Effector CD4-positive, alpha-beta T cell (primary cell): ENCODE results near the gene IGF2R.

ENCODE experiments used
- DNase-seq: peaks from one replicate; pipeline ENCODE4 v3.0.0-alpha.2; 2020

The IGF2R gene

DNA sequence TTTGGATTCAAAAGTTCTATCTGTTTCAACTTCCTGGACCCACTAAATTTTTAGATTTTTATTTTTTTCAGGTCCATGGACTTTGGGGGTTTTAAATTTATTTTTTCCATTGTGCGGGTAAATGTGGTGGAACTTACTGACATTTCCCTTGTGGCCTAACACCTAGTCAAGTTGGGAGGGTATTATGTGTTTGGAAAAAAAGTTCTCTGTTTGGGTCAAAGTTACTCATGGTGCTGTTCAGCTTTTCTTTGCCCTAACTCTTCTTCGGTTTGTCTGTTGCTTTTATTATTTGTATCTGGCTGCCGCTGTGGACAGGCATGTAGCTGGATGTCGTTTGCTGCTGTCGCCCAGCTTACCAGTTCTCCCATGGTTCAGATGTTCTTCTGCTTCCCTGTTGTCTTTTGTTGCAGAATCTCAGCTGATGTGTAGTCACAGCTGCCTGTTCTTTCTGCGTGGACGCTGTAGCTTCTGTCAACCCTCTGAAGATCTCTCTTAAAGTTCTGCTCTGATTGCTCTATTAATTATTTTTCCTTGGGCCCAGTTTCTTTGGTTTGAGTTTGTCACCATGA is 7.9 kb downstream of the IGF2R start:
- no peak for DNase-seq

DNA sequence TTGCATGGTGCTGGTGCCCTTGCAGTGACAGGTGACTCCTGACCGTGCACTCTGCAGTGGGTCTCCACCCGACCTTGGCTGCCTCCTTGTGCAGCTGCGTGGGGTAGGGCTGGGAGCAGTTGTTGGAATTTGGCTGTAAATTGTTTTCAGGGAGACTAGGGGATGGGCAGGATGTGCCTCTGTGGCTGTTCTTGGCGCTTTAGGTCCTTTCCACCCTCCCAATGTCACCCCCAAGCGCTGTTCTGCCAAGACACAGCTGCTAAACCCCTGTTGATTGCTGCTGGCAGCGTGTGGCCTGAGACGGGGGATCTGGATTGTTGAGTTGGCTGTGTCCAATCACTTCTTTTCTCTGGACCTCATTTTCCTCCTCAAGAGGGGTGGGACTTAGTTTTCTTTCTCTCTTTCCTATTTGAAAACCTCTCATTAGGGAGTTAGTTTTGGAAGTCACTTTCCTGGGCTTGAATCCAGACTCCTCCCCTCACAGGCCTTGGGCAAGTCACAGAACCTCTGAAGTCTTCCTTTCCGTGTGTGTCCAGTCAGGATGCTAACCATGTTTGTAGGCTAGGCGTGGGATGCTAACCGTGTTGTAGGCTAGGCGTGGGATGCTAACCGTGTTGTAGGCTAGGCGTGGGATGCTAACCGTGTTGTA is 8.5 kb downstream of the IGF2R start:
- no peak for DNase-seq

GRCh38 chr6:159977904-159978268 is 9.0 kb downstream of the IGF2R start:
- DNase-seq: no peak

DNA sequence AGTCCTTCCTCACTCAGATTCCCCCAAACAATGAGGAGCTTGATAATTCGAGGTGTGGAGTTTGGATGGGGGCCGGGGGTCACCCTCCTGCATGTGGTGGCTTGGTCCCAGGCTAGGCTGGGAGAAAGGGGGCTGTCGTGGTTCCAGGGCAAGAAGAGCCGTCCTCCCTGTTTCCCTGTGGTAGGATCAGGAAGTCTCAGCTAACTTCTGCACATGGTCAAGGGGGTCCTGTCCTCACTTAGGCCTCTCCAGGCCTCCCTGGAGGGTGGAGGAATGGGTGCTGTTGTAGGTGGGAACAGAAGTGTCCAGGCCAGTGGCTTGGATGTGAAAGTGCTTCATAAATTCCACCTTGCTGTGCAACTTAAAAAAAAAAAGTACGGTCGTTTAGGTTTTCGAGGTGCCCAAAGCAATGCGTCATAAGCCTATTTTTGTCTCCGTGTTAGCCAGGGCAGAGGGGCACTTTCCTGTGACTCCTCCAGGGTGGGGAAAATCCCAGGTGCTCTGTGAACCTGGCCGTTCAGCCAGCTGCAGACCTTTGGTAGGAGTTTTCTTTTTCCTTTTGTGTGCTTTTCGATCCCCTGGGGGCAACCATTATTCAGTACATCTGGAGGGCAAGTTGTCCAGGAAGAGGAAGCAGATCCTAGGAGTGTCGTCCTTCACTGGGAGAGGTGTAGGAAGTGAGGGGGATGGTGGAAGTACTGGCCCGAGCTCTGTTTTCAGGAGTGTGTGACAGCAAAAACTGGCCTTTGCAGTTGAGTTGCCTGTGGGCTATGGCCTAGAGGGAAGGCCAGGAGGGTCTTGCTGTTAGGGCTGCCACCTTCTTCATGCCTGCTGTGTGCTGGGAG is 9.6 kb downstream of the IGF2R start:
- DNase-seq: no peak

- DNase-seq: peak; percentile 26
These were observed 10.4 kb downstream of the IGF2R start for GRCh38 chr6:159979136-159979874.

DNA sequence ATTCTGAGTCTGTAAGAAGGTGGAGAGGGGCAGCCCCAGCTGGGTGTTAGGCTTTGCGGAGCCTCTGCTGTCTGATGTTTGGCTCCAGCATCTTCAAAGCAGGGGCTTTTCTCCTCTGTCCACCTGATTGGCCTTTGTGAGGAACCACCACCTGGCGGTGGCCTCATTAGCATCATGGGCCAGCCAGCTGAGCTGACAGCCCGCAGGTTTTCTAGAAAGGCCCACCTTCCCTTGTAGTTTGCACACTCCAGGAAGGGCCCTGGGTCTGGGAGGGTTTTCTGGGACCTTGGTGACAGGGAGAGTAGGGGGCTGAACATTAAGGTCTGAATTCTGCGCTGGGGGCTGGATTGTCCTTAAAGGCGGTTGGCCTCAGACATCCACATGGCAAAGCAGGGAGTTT is 11.6 kb downstream of the IGF2R start:
- no peak for DNase-seq

GRCh38 chr6:159981071-159981402 is 12.2 kb downstream of the IGF2R start:
- no peak for DNase-seq

GRCh38 chr6:159981403-159982245 is 12.7 kb downstream of the IGF2R start:
- DNase-seq: peak; percentile 34

GRCh38 chr6:159982731-159983506 is 14.0 kb downstream of the IGF2R start:
- no peak for DNase-seq

DNA sequence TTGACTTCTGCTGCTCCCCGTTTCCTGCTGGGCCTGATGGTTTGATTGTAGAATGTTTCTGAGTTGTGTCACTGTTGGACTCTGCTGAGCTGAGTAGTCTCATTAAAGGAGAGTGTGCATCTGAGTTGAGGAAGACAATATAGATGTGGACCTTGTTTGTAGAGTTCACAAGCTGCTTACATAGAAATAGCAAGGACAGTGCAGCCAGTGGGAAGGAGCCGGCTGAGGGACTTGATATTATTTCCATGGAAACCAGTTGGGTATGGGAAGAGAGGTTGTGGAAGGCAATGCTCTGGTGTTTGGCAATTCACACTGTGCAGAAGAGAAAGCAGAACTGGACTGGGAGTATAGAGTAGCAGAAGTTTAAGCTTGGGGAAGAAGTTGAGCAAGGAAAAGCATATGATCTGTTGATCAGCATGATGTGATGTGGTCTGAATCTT is 14.8 kb downstream of the IGF2R start:
- no peak for DNase-seq

- DNase-seq: no peak
These were observed 15.4 kb downstream of the IGF2R start for GRCh38 chr6:159984268-159984786.

GRCh38 chr6:159985296-159985945 is 16.5 kb downstream of the IGF2R start:
- DNase-seq: no peak

- DNase-seq: no peak
These were observed 20.1 kb downstream of the IGF2R start for GRCh38 chr6:159988983-159989454.

DNA sequence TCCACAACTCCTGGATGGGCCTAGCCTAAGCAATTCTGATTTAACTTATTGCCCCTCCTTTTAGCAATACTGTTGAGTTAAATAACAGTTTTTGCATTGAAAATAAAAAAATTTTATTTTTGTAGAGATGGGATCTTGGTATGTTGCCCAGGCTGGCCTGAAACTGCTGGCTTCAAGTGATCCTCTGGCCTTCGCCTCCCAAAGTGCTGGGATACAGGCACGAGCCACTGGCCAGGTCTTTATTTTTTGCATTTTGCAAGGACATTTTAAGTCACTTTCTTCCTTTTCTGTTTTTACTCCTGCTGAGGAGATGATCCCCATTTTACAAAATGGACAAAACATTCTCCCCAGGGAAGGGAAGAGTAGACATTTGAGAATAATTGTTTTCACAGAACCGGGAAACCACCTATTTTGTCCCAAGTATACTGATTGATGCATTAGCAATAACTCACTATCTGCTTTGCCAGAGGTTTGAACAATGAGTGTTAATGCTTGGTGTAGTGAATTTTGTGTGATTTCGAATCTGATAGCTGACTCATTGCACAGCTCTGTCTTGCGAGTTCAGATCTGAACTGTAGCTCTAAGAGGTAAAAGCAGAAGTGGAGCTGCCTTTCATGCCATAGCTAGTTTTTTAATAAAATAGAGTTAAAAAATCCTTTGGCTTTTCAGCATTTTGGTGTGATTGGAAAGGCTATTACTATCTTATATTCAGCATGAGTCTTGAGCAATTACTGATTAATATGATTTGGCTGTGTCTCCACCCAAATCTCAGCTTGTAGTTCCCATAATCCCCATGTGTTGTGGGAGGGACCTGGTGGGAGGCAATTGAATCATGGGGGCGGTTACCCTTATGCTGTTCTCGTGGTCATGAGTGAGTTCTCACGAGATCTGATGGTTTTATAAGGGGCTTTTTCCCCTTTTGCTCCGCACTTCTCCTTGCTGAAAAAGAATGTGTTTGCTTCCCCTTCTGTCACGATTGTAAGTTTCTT is 20.9 kb downstream of the IGF2R start:
- DNase-seq: no peak

DNA sequence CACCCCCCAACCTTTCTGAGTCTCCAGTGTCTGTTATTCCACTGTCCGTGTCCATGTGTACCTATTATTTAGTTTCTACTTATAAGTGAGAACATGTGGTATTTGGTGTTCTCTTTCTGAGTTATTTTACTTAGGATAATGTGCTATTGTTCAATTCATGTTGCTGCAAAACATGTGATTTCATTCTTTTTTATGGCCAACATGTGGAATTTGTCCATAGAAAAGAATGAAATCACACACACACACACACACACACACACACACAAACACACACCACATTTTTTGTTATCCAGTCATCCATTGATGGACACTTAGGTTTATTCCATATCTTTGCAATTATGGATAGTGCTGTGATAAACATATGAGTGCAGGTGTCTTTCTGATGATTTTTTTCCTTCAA is 23.5 kb downstream of the IGF2R start:
- DNase-seq: no peak

DNA sequence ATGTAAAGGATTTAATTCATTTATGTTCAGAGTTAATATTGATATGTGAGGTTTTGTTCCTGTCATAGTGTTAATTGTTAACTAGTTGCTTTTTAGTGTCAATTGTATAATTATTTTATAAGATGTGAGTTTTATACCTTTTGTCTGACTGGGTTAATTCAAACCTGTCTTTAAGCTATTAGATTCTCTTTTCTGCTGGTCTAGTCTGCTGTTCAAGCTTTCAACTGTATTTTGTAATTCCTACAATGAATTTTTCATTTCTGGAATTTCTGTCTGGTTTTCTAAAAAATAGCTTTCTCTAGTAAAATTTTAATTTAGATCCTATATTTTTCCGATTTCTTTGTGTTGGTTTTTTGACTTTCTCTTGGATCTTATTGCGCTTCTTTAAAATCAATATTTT is 26.5 kb downstream of the IGF2R start:
- no peak for DNase-seq

GRCh38 chr6:159996087-159996622 is 27.3 kb downstream of the IGF2R start:
- no peak for DNase-seq

GRCh38 chr6:159996626-159997497 is 28.0 kb downstream of the IGF2R start:
- DNase-seq: no peak
